GM18870 (cell line): ENCODE data around the gene HIPK3.
"Not testable (repeated sequence)": the region's sequence is repeated elsewhere in the genome, so short reads cannot be mapped to it uniquely, and the experiment has no call there.

ENCODE experiments used
- ATAC-seq: cut with Tn5 transposase; IDR thresholded peaks from one replicate; pipeline ENCODE4 v1.9.1; 2021; ENCODE audit warnings: moderate library complexity; ENCODE audit not compliant: unreplicated experiment

HIPK3 gene

DNA sequence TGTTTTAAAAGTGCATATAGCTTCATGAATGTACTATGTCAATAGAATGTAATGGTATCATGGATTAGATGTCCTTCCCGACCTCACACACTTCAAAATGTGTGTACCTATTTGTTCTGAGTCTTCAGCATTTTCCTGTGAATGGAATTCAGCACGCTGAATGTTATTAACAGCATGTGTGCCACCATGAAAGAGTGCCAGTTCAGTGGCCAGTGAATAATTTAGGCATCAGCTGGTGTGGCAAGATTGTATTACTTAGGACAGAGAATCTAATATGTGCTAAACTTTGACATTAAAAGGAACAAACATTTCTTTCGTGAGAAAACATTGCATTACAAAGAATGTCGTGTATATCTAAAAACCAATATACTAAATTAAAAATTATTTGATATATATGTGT is 46.4 kb downstream of the HIPK3 start:
- no peak for ATAC-seq

- not testable (repeated sequence) for ATAC-seq
Observed at GRCh38 chr11:33306821-33307220, 49.6 kb downstream of the HIPK3 start.

- ATAC-seq, result no peak
Observed at GRCh38 chr11:33307984-33308383, 50.8 kb downstream of the HIPK3 start.

- ATAC-seq, result no peak
Observed at GRCh38 chr11:33309118-33309517, 51.9 kb downstream of the HIPK3 start.

GRCh38 chr11:33310720-33311500 is 53.7 kb downstream of the HIPK3 start:
- ATAC-seq, result no peak

DNA sequence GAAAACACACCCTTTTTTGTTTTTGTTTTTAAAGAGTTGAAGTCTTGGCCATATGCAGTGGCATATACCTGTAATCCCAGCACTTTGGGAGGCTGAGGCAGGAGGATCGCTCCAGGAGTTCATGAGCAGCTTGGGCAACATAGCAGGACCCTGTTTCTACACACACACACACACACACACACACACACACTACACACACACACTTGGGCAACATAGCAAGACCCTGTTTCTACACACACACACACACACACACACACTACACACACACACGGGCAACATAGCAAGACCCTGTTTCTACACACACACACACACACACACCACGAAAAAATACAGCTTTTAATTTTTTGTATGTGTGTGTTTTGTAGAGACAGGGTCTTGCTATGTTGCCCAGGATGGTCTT is 54.5 kb downstream of the HIPK3 start:
- no peak for ATAC-seq

- ATAC-seq, result no peak
Observed at GRCh38 chr11:33315822-33316221, 58.6 kb downstream of the HIPK3 start.

- no peak for ATAC-seq
Observed at GRCh38 chr11:33317662-33318061, 60.5 kb downstream of the HIPK3 start.

GRCh38 chr11:33320016-33320813 is 63.0 kb downstream of the HIPK3 start:
- no peak for ATAC-seq

- no peak for ATAC-seq
Observed at GRCh38 chr11:33320814-33321330, 63.7 kb downstream of the HIPK3 start.

DNA sequence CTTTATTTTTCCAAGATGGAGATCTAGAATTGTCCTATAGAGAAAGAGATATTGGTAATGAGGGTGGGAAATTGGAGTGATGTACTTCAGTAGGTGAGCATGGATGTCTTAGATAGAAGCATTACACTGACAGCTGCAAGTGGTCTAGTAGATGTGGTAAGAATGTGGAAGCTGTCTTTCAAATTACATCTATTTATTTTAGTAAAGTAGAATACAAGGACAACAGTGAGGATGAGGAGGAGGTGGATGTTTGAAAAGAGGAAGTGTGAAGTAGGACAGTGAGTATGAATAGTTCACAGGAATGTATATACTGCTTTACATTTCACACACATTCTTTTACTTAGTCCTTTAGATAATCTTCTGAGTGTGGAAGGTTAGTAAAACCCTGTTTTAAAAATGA is 64.2 kb downstream of the HIPK3 start:
- ATAC-seq, result no peak

DNA sequence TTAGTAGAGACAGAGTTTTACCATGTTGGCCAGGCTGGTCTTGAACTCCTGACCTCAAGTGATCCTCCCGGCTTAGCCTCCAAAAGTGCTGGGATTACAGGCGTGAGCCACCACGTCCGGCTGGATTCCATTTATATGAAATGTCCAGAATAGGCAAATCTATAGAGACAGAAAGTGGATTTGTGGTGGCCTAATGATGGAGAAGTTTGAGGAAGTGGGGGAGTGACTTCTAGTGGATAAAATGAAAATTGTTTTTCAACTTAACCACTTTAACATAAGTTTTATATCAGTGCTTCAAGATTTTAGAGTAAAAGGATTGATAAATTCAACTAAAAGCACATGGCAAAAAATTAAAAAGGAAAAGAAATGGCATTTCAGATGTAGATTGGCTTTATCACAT is 66.2 kb downstream of the HIPK3 start:
- no peak for ATAC-seq

- no peak for ATAC-seq
Observed at GRCh38 chr11:33324302-33324985, 67.3 kb downstream of the HIPK3 start.

DNA sequence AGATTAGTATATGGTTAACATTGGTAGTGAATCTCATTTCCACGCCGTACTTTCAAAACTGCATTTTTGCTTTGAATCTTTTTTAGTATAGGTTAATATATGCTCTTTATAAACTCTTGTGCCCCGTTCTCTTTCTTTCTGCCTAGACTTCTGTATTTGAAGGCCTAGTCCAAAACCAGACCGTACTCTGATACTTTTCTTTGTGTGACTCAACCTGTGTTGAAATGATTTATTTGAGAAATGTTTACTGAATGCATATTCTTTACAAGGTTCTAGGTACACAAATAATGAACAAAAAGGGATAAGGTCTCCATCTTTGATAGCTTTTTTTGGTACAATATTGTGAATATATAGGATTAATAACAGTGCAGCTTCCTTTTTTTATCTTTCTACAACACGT is 68.3 kb downstream of the HIPK3 start:
- ATAC-seq, result no peak

GRCh38 chr11:33329705-33330329 is 72.6 kb downstream of the HIPK3 start:
- ATAC-seq, result no peak

GRCh38 chr11:33333816-33334215 is 76.6 kb downstream of the HIPK3 start:
- no peak for ATAC-seq

GRCh38 chr11:33334627-33335026 is 77.4 kb downstream of the HIPK3 start:
- no peak for ATAC-seq

- no peak for ATAC-seq
Observed at GRCh38 chr11:33339247-33339646, 82.1 kb downstream of the HIPK3 start.

DNA sequence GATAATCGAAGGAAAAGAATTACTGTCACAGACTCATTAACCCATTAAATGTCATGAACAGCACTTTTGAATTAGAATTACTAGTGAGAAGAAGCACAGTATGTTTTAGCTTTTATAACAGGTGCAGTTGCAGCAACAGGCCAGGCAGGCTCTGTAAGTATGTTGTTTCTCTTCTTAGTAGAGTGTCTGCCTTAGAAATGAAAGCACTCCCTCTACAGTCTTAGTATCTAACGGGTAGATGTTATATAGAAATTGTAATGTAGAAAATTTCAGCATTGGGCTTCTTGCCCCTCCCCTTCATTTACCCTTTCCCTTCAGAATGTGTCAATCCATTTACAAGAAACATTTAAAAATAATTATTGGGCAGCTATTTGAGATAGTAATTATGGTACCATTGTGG is 87.4 kb downstream of the HIPK3 start:
- ATAC-seq, result no peak

- peak; percentile 90 for ATAC-seq
Observed at GRCh38 chr11:33347490-33348125, 90.4 kb downstream of the HIPK3 start.

GRCh38 chr11:33350287-33350686 is 93.1 kb downstream of the HIPK3 start:
- ATAC-seq, result no peak
